ENCODE results near the gene CCDC88B. TPM values are rescaled to one million over a fixed set of nuclear protein-coding genes. Genes with fewer than 3 reads are reported as not detected.

The CCDC88B gene
- polyA plus RNA-seq, 4 donors = 2.7 to 5.2 (median 3.6) TPM

GRCh38 chr11:64342869-64343745 lies 3.1 kb downstream of the CCDC88B start:
- no peak for DNase-seq (ENCODE audit: low read depth in 4 of 4, low spot score in 3 of 4)

DNA sequence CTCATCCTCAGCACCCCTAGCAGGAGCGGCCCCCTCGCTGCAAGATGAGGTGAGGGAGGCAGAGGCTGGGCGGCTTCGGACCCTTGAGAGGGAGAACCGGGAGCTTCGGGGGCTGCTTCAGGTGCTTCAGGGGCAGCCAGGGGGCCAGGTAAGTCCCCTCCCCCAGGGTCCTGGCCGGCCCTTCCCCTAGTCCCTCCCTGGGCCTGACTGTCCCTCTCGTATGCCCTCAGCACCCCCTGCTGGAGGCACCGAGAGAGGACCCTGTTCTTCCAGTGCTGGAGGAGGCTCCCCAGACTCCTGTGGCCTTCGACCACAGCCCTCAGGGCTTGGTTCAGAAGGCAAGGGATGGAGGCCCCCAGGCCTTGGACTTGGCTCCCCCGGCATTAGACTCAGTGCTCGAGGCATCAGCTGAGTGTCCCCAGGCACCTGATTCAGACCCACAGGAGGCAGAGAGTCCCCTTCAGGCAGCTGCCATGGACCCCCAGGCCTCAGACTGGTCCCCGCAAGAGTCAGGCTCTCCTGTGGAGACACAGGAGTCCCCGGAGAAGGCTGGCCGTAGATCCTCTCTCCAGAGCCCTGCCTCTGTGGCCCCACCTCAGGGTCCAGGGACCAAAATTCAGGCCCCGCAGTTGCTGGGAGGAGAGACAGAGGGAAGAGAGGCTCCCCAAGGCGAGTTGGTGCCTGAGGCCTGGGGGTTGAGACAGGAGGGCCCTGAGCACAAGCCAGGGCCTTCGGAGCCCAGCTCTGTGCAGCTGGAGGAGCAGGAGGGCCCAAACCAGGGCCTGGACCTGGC lies 4.0 kb downstream of the CCDC88B start:
- no peak for DNase-seq (ENCODE audit: low read depth in 4 of 4, low spot score in 3 of 4)

GRCh38 chr11:64344787-64345186 lies 4.8 kb downstream of the CCDC88B start:
- DNase-seq (ENCODE audit: low read depth in 4 of 4, low spot score in 3 of 4) = no peak

- no peak for DNase-seq (ENCODE audit: low read depth in 4 of 4, low spot score in 3 of 4)
Measured at GRCh38 chr11:64347193-64347867, 7.3 kb downstream of the CCDC88B start.

DNA sequence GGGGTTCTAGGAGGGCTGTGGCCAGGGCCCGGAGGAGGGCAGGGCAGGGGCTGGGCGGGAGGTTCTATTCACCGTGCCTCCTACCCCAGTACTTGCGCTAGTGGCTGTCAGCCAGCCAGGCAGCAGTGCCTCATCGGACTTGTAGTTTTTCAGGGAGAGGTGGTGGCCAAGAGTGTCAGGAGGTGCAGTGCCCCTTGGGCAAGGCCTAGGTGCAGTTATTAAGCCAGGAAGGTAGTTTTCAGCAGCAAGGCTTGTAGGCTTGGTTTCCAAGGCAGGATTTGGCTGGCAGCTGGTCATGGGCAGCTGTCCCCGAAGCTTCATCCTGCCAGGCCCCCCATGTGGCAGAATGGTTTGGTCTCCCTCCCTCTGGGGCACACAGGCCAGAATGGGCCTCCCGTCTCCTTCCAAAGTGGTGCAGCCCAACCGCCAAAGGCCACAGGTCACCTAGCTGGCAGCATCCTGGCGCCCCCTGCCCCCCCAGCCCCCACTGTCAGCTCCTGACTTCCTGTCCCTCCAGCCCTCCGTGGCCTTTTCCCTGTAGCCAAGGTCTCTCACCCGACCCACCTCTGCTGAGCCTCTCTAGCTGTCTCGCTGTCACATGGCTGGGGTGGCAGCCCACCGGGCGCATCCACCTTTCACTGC lies 8.5 kb downstream of the CCDC88B start:
- DNase-seq (ENCODE audit: low read depth in 4 of 4, low spot score in 3 of 4) = no peak

- DNase-seq (ENCODE audit: low read depth in 4 of 4, low spot score in 3 of 4) = no peak
Measured at GRCh38 chr11:64349025-64349387, 9.0 kb downstream of the CCDC88B start.

- no peak for DNase-seq (ENCODE audit: low read depth in 4 of 4, low spot score in 3 of 4)
Measured at GRCh38 chr11:64349404-64349803, 9.4 kb downstream of the CCDC88B start.

DNA sequence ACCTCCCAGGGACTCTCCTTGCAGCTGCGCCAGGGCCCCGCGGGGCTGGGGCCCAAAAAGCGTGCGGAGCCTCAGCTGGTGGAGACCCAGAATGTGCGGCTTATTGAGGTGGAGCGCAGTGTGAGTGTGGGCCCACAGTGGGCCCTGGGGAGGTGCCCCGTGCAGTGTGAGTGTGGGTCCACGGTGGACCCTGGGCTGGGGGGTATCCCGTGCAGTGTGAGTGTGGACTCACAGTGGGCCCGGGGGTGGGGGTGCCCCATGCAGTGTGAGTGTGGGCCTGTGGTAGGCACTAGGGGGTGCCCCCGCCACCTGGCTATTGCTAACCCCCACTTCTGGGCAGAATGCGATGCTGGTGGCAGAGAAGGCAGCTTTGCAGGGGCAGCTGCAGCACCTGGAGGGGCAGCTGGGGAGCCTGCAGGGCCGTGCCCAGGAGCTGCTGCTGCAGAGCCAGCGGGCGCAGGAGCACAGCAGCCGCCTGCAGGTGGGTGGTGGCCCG lies 11.2 kb downstream of the CCDC88B start:
- DNase-seq (ENCODE audit: low read depth in 4 of 4, low spot score in 3 of 4) = no peak

DNA sequence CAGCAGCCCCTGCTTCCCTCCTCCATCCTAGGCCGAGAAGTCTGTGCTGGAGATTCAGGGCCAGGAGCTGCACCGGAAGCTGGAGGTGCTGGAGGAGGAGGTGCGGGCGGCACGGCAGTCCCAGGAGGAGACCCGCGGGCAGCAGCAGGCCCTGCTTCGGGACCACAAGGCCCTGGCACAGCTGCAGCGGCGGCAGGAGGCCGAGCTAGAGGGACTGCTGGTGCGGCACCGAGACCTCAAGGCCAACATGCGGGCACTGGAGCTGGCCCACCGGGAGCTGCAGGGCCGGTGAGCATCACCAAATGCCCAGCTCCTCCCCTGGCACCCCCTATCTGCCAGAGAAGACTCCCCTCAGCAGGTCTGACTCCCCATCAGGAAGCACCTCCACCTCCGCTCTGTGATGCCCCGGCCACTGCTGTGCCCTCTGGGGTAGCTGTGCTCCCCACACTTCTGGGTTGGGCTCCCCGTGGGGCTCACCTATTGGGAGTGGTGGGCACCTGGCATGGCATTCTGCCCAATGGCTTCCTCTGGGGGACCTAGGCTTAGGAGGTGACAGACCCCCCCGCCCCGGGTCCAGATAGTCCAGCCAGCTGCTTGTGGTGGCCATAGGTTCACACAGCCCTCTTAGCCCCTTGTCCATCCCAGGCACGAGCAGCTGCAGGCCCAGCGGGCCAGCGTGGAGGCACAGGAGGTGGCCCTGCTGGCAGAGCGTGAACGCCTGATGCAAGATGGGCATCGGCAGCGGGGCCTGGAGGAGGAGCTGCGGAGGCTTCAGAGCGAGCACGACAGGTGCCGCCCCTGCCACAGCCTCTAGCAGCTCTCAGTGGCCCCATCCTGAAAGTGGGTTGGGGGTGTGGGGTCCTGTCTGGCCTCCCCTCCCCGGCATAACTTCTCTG lies 12.3 kb downstream of the CCDC88B start:
- no peak for DNase-seq (ENCODE audit: low read depth in 4 of 4, low spot score in 3 of 4)

DNA sequence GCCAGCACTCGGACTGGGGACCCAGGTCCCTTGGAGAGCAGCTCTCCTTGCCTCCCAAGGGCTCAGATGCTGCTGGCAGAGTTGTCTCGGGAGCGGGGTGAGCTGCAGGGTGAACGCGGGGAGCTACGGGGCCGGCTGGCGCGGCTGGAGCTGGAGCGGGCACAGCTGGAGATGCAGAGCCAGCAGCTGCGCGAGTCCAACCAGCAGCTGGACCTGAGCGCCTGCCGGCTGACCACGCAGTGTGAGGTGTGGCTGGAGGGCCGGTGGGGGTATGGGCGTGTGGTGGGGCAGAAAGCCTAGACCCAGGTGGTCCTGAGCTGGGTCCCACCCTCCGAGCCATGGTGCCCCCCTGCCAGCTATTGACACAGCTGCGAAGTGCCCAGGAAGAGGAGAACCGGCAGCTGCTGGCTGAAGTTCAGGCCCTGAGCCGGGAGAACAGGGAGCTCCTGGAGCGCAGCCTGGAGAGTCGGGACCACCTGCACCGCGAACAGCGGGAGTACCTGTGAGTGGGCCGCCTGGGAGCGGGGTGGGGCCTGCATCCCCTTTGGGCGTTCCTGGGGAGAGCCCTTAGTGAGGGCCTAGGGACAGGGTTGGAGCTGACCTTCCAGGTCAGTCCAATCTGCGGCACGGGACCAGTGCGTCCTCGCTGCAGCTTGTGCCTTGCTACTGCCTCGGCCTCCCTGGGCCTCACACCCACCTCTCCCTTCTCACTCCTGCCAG lies 13.2 kb downstream of the CCDC88B start:
- no peak for DNase-seq (ENCODE audit: low read depth in 4 of 4, low spot score in 3 of 4)

- DNase-seq (ENCODE audit: low read depth in 4 of 4, low spot score in 3 of 4) = no peak
Measured at GRCh38 chr11:64353715-64354506, 13.9 kb downstream of the CCDC88B start.

GRCh38 chr11:64355078-64355940 lies 15.3 kb downstream of the CCDC88B start:
- no peak for DNase-seq (ENCODE audit: low read depth in 4 of 4, low spot score in 3 of 4)

- DNase-seq (ENCODE audit: low read depth in 4 of 4, low spot score in 3 of 4) = no peak
Measured at GRCh38 chr11:64356498-64357411, 16.8 kb downstream of the CCDC88B start.

DNA sequence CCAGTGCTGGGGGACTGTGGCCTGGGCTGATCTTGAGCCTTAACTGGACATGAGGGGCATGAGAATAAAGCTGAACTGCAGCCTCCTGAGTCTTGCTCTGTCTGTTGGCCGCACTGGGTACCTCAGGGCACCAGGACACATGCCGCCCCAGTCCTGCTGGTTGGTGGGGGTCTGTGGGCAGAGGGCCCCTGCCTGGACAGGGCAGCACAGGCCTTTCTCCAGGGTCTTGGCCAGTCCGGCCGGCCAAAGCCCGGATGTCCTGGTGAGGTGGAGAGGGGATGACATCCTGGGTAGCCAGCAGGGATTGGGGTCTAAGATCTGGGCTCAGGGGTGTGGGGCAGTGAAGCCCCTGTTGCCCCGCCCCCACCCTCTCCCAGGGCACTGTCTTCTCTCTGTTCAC lies 17.4 kb downstream of the CCDC88B start:
- no peak for DNase-seq (ENCODE audit: low read depth in 4 of 4, low spot score in 3 of 4)

DNA sequence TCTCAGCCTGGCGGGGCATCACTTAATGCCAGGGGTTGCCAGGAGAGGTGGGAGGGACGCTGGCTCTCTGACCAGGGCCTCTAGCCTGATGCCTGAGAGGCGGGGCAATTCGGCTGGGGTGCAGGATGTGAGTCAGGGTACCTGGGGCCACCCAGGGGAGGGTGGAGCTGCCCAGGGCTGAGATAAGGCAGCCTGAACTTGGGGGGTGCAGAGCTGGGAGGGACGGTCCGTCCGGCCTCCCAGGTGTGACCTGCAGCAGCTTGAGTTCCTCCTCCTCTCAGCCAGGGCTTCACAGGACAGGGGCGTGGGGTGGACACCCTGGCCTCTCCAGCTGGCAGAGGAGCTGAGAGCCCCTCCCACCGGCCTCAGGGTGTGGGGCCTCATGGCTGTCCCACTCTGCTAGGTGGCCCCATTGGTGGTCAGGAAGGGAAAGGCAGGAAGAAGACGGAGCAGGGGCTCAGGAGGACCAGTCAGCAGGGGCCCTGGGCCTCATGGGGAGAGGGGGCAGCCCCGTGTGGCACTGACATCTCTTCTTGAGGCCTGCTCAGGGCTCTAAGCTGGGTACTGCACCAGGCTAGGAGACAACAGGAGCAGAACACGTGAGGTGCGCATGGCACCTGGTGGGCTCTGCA lies 18.0 kb downstream of the CCDC88B start:
- DNase-seq (ENCODE audit: low read depth in 4 of 4, low spot score in 3 of 4) = no peak

DNA sequence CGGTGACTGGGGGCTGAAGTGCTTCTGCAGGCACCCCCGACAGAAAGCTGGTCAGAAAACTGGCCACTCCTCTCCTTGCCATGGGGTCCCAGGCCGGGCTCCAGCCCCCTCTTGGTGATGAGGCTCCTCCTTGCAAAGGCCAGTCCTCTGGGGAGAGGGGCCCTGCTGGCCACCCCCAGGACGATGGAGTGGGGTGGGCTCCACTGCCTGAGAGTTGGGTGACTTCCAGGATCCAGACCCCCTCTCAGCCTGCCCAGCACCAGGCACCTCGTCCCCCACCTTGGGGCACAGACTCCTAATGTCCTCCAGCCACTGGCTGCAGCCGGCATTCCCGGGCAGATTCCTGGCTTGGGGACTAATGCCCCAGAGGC lies 18.5 kb downstream of the CCDC88B start:
- DNase-seq (ENCODE audit: low read depth in 4 of 4, low spot score in 3 of 4) = no peak
